Measurements from ENCODE around the gene MVP. TPM values are rescaled to one million over a fixed set of nuclear protein-coding genes. Genes with fewer than 3 reads are reported as not detected.

MVP gene
- total RNA-seq, 1 experiment from 2014 or later, result 75.1 TPM

DNA sequence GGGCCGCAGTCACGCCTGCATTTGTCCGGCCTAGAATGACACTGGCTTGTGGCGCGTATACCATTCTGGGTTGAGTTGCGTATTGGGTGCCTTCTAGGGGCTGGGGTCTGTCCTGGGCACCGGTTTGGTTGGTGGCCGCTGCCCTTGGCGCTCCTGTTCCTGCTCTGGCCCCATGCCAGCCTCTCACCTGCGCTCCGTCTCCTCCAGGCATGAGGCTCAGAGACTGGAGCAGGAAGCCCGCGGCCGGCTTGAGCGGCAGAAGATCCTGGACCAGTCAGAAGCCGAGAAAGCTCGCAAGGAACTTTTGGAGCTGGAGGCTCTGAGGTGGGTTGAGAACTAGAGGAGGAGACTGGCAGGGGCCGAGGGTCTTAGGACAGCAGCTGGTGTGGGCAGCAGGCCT, 25.4 kb downstream of the MVP start:
- no peak overlapping the region for H3K27ac ChIP-seq (ENCODE audit: low read depth, low read length)
- TF ChIP-seq, protein P1, sequence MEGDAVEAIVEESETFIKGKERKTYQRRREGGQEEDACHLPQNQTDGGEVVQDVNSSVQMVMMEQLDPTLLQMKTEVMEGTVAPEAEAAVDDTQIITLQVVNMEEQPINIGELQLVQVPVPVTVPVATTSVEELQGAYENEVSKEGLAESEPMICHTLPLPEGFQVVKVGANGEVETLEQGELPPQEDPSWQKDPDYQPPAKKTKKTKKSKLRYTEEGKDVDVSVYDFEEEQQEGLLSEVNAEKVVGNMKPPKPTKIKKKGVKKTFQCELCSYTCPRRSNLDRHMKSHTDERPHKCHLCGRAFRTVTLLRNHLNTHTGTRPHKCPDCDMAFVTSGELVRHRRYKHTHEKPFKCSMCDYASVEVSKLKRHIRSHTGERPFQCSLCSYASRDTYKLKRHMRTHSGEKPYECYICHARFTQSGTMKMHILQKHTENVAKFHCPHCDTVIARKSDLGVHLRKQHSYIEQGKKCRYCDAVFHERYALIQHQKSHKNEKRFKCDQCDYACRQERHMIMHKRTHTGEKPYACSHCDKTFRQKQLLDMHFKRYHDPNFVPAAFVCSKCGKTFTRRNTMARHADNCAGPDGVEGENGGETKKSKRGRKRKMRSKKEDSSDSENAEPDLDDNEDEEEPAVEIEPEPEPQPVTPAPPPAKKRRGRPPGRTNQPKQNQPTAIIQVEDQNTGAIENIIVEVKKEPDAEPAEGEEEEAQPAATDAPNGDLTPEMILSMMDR (IDR thresholded peaks at IDR 0.05 in 2 of 3, conservative IDR thresholded peaks at IDR 0.05 in 1 of 3; ENCODE audit: borderline replicate concordance in 1 of 3, insufficient read depth in 1 of 3, low read depth in 2 of 3, low read length in 2 of 3), result no peak
- TF ChIP-seq CEBPB (IDR thresholded peaks at IDR 0.05; ENCODE audit: low read depth) (no peak), POLR2A (IDR thresholded peaks at IDR 0.05; ENCODE audit: borderline replicate concordance, extremely low read depth, insufficient read depth, insufficient read length) (no peak), EZH2 (IDR thresholded peaks at IDR 0.05) (no peak)
- TF ChIP-seq, protein P2, sequence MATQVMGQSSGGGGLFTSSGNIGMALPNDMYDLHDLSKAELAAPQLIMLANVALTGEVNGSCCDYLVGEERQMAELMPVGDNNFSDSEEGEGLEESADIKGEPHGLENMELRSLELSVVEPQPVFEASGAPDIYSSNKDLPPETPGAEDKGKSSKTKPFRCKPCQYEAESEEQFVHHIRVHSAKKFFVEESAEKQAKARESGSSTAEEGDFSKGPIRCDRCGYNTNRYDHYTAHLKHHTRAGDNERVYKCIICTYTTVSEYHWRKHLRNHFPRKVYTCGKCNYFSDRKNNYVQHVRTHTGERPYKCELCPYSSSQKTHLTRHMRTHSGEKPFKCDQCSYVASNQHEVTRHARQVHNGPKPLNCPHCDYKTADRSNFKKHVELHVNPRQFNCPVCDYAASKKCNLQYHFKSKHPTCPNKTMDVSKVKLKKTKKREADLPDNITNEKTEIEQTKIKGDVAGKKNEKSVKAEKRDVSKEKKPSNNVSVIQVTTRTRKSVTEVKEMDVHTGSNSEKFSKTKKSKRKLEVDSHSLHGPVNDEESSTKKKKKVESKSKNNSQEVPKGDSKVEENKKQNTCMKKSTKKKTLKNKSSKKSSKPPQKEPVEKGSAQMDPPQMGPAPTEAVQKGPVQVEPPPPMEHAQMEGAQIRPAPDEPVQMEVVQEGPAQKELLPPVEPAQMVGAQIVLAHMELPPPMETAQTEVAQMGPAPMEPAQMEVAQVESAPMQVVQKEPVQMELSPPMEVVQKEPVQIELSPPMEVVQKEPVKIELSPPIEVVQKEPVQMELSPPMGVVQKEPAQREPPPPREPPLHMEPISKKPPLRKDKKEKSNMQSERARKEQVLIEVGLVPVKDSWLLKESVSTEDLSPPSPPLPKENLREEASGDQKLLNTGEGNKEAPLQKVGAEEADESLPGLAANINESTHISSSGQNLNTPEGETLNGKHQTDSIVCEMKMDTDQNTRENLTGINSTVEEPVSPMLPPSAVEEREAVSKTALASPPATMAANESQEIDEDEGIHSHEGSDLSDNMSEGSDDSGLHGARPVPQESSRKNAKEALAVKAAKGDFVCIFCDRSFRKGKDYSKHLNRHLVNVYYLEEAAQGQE (IDR thresholded peaks at IDR 0.05; ENCODE audit: low read depth), result no peak
- ChIA-PET POLR2A (no interaction called here), CTCF (no interaction called here), RAD21 (ENCODE audit: low non-redundant PET in 1 of 2, low total read pairs in 2 of 2, uncharacterized antibody in 2 of 2, unreplicated experiment in 2 of 2) (no interaction called here)
- peaks cover 0 to 5% of the 10 kb centered on the region in 2 experiments; a peak in 2 of 4 replicates for H3K4me1 ChIP-seq (ENCODE audit: control insufficient read depth in 1 of 2, insufficient read depth in 2 of 2, low read length in 2 of 2)
- intact Hi-C loops (cut with micrococcal nuclease), result no loop called here
- no TSS peak for BruUV-seq (replicated peaks)
- H3K79me2 ChIP-seq (ENCODE audit: insufficient read depth, low read length), result no peaks in the 10 kb centered on the region
- H3K4me2 ChIP-seq (ENCODE audit: low read length), result no peak overlapping the region
- no peaks in the 10 kb centered on the region for H4K20me1 ChIP-seq (ENCODE audit: insufficient read depth)
- H3K9me2 ChIP-seq (ENCODE audit: insufficient read depth), result no peaks in the 10 kb centered on the region
- peaks cover 0 to 2% of the 10 kb centered on the region in 2 experiments; a peak in 2 of 4 replicates for H3K36me3 ChIP-seq (ENCODE audit: control insufficient read depth in 1 of 2, insufficient read depth in 2 of 2, low read length in 2 of 2)
- H3K9ac ChIP-seq (ENCODE audit: low read length), result no peak overlapping the region
- DNase-seq (ENCODE audit: low read depth, low spot score) (no peak), ATAC-seq (no peak)
- H3K27me3 ChIP-seq (ENCODE audit: insufficient read depth, low read length), result no peaks in the 10 kb centered on the region
- no peaks in the 10 kb centered on the region for H3K9me3 ChIP-seq (ENCODE audit: control insufficient read depth in 1 of 2, insufficient read depth in 1 of 2, low read depth in 1 of 2, low read length in 2 of 2)
- no peak overlapping the region for H3K4me3 ChIP-seq (replicated peaks in 1 of 2; ENCODE audit: low read depth in 1 of 2, low read length in 2 of 2)
- no peak overlapping the region for H2AFZ ChIP-seq (ENCODE audit: low read depth, low read length, poor library complexity, severe bottlenecking)

Measured in HCT116 (cell line).